Testis (tissue), 2 donors: ENCODE results near the gene LIX1L.

Source experiments
- POLR2A ChIP-seq: fragments of 450-650 bp; IDR thresholded peaks from one replicate; pipeline ENCODE4 v1.6.1; 2017; ENCODE audit warnings: antibody characterized with exemption, mild to moderate bottlenecking, moderate library complexity
- TF ChIP-seq, protein P1 (sequence below), 3 experiments: fragments of 450-650 bp in 2 of 3; fragments of 200-600 bp in 1 of 3; sonication (generic) in 1 of 3; IDR thresholded peaks; one replicate each; pipeline ENCODE4 v1.5.1; 2016 to 2019; ENCODE audit warnings: antibody characterized with exemption in 3 of 3, mild to moderate bottlenecking in 2 of 3, moderate library complexity in 1 of 3

DNA sequence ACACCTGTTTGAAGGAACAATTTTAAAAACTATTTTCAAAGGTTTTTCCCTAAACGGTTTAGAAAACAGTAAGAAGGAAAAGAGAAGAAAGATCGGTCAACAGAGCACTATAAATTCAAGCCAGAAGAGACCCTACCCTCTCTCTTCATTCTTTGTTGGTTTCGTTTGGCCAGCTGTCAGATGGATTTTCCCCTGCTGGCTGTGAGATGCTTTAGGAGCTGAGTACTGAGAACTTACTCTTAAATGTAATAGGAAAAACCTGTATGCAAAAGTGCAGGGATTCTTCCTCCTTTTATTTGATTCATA is 39.9 kb upstream of the LIX1L start:
- TF ChIP-seq, protein P1, sequence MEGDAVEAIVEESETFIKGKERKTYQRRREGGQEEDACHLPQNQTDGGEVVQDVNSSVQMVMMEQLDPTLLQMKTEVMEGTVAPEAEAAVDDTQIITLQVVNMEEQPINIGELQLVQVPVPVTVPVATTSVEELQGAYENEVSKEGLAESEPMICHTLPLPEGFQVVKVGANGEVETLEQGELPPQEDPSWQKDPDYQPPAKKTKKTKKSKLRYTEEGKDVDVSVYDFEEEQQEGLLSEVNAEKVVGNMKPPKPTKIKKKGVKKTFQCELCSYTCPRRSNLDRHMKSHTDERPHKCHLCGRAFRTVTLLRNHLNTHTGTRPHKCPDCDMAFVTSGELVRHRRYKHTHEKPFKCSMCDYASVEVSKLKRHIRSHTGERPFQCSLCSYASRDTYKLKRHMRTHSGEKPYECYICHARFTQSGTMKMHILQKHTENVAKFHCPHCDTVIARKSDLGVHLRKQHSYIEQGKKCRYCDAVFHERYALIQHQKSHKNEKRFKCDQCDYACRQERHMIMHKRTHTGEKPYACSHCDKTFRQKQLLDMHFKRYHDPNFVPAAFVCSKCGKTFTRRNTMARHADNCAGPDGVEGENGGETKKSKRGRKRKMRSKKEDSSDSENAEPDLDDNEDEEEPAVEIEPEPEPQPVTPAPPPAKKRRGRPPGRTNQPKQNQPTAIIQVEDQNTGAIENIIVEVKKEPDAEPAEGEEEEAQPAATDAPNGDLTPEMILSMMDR (IDR thresholded peaks at IDR 0.05): no peak
- no peak for TF ChIP-seq POLR2A
